H7 (cell line): ENCODE data around the gene ATP5F1B. TPM values are rescaled to one million over a fixed set of nuclear protein-coding genes. Genes with fewer than 3 reads are reported as not detected.
A peak's percentile ranks its signal among the peaks of the same experiment; 100 is the strongest.

Source experiments
- DNase-seq: peaks from one replicate; pipeline ENCODE4 v3.0.0; 2012
- H3K27me3 ChIP-seq: 2 replicates; pipeline ENCODE4 v1.6.0; 2011; ENCODE audit warnings: mild to moderate bottlenecking, low read length; ENCODE audit not compliant: control insufficient read depth, insufficient read depth
- H3K36me3 ChIP-seq: replicated peaks from 2 replicates; pipeline ENCODE4 v1.5.1; 2011; ENCODE audit warnings: low read length; ENCODE audit not compliant: control insufficient read depth, insufficient read depth
- H3K4me3 ChIP-seq: 2 replicates; pipeline ENCODE4 v1.5.1; 2011; ENCODE audit warnings: low read depth, mild to moderate bottlenecking, control low read depth, low read length, moderate library complexity; ENCODE audit not compliant: insufficient read depth
- total RNA-seq: library from RNA; depleted of rRNA; stranded (reverse); fragments of >200 nt; shearing (Covaris generic); gene quantifications from 2 replicates; pipeline ENCODE4 v1.2.3, GENCODE V29; 2014

Gene ATP5F1B
- total RNA-seq, 1 experiment from 2014 or later, result 1,061 TPM

GRCh38 chr12:56634837-56635791 lies 10.7 kb downstream of the ATP5F1B start:
- Histone ChIP-seq H3K36me3 (peaks cover 17% of the 10 kb centered on the region), H3K27me3 (no peaks in the 10 kb centered on the region), H3K4me3 (peak overlapping the region; percentile 87)
- peak; percentile 89 for DNase-seq

- Histone ChIP-seq H3K27me3 (no peaks in the 10 kb centered on the region), H3K36me3 (peaks cover 11% of the 10 kb centered on the region), H3K4me3 (peak overlapping the region; percentile 87)
- peak; percentile 91 for DNase-seq
Measured at GRCh38 chr12:56634242-56634836, 11.4 kb downstream of the ATP5F1B start.

DNA sequence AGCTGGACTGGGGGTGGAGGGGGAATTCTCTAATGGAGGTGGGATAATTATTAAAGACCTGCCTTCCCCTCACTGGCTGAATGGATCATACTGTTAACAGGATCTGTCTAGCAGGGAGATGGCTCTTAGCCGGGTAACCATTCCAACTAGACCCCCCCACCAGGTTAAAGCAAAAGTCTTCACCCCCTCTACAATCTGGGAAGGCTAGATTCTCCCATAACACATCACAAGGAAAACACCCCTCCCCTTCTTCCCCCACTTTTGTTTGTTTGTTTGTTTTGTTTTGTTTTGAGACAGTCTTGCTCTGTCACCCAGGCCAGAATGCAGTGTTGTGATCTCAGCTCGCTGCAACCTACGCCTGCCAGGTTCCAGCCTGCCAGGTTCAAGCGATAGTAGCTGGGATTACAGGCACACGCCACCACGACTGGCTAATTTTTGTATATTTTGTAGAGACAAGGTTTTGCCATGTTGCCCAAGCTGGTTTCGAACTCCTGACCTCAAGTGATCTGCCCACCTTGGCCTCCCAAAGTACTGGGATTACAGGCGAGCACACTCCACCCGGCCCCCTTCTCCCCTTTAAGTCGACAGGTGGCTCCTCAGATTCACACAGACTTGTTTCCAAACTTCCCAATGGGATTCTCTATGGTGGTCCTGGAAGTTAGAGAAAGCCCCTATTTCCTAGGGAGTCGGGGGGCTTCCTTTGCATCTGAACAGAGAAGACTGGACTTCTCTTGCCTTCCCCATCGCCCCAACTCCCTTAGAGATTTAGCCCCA lies 12.1 kb downstream of the ATP5F1B start:
- H3K27me3 ChIP-seq, result no peaks in the 10 kb centered on the region
- DNase-seq, result no peak

DNA sequence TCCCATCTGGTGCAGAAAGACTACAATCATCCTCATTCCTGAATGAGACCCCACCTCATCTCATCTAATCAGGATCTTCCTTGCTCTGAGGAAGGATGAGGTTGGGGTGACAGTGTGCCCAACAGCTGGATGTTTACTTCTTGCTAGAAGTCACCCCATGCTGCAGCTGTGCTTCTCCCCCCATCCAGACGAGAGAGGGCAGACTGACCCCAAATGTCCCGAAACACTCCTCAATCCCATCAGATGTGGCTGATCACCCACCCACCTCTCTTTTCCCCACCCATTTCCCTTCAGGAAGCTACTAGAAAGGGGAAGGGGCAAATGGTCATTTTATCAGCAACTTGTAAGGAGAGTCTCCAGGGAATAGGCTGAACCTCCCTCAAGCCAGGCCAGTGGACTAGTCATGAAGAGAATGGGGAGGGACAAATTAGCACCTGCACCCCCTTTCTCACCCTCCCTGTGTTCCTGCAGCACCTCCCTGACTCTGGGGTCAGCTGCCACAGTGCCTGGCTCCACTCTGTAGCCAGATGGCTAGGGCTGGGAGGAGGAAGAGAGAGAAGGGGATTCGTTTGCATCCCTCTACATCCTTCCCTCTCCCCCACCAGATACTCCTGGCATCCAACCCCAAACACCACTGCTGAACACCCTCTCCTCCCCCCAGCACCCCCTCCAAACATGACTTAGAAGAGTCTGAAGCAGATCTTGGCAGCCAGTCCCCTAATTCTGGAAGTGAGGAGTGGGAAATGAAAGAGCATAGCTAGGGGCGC lies 12.9 kb downstream of the ATP5F1B start:
- H3K4me3 ChIP-seq, result no peak overlapping the region

More for the DNA sequence above, 12.1 kb downstream of the ATP5F1B start:
- Histone ChIP-seq H3K4me3 (peak overlapping the region; percentile 87), H3K36me3 (peaks cover 6% of the 10 kb centered on the region)

DNA sequence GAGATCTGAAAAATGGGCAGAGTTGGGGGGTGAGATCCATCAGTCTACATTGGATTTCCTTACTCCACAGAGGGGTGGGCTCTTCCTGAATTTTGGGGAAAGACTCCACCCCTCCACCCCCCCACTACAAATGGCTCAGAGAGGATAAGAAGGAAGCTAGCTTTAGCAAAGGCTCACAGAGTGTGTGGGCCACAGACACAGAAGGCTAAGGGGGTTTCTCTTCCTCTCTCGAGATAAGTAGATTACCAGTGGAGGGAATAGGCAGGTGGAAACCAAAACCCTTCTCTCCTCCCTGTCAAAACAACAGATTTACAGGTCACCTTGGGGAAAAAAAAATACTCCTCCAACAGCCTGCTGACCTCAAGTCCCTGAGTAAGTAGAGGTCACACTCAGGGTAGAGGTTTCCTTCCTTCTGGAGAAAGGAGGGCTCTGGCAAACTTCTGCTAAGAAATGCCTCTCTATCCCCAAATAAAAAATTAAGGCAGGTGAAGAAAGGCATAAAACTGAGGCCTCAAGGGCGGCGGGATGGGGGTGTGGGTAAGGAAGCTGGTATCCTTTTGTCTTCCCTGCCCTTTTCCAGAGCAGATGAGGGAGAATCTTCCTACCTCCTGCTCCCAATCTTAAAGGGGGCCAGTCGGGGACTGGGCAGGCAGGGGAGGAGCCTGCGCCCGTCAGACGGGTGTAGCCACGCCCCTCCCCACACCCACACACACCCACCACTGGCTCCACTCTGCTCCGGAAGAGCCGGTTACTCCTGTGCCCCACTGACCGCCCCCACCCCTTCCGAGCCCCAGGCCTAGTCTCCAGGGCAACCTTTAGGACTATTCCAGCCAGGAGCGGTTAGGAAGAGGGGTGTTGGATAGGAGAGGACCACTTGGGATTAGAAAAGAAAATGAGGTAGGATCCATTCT lies 13.7 kb downstream of the ATP5F1B start:
- peak; percentile 92 for DNase-seq
- Histone ChIP-seq H3K4me3 (no peak overlapping the region), H3K36me3 (no peaks in the 10 kb centered on the region), H3K27me3 (no peaks in the 10 kb centered on the region)

More for the DNA sequence above, 12.9 kb downstream of the ATP5F1B start:
- H3K36me3 ChIP-seq, result no peaks in the 10 kb centered on the region; the same call in 1 of the 2 replicates
- peak; percentile 40 for DNase-seq
- no peaks in the 10 kb centered on the region for H3K27me3 ChIP-seq

GRCh38 chr12:56630180-56630632 lies 15.6 kb downstream of the ATP5F1B start, which contains the start of gene BAZ2A:
Gene BAZ2A, minus strand, starts transcription at chr12:56630326. Its CDS starts 12,796 bp downstream, at chr12:56617530.
- Histone ChIP-seq H3K36me3 (no peaks in the 10 kb centered on the region; the same call in 1 of the 2 replicates), H3K4me3 (peak within 1 kb of the TSS; percentile 87), H3K27me3 (no peaks in the 10 kb centered on the region)
- peak; percentile 98 for DNase-seq

GRCh38 chr12:56629459-56630179 lies 16.2 kb downstream of the ATP5F1B start:
- H3K27me3 ChIP-seq, result no peaks in the 10 kb centered on the region
- H3K36me3 ChIP-seq, result no peaks in the 10 kb centered on the region; the same call in 1 of the 2 replicates
- peak overlapping the region; percentile 87 for H3K4me3 ChIP-seq
- DNase-seq, result no peak

- DNase-seq, result peak; percentile 67
- no peaks in the 10 kb centered on the region; the same call in 1 of the 2 replicates for H3K36me3 ChIP-seq
- no peaks in the 10 kb centered on the region for H3K27me3 ChIP-seq
- peak overlapping the region; percentile 87 for H3K4me3 ChIP-seq
Measured at GRCh38 chr12:56628671-56629458, 16.9 kb downstream of the ATP5F1B start.

GRCh38 chr12:56626701-56627100 lies 19.1 kb downstream of the ATP5F1B start:
- H3K36me3 ChIP-seq, result no peaks in the 10 kb centered on the region; the same call in 1 of the 2 replicates
- no peaks in the 10 kb centered on the region for H3K27me3 ChIP-seq
- no peak for DNase-seq
- no peak overlapping the region for H3K4me3 ChIP-seq

GRCh38 chr12:56622535-56622934 lies 23.2 kb downstream of the ATP5F1B start:
- no peak overlapping the region for H3K4me3 ChIP-seq
- H3K36me3 ChIP-seq, result peaks cover under 1% of the 10 kb centered on the region
- no peaks in the 10 kb centered on the region for H3K27me3 ChIP-seq
- DNase-seq, result no peak

DNA sequence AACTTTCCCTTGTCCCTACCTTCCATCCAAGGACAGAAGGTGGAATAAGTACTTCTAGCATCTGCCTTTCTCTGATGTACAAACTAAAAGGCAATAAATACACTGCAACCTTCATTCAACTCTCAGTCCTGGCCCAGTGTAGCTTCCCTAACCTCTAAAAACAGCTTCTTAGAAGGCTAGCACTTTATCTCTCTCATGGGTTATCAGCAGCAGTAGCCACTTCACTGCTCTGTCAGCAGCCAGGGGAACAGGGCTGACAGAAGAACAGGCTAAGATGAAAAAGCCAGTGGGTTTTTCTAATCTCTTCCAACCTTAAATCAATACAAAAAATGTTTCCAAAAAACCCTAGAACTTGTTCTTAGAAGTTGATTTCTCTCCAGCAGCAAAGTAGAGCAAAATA lies 28.9 kb downstream of the ATP5F1B start:
- no peak overlapping the region for H3K4me3 ChIP-seq
- H3K36me3 ChIP-seq, result peaks cover 41% of the 10 kb centered on the region
- H3K27me3 ChIP-seq, result no peaks in the 10 kb centered on the region
- DNase-seq, result no peak

DNA sequence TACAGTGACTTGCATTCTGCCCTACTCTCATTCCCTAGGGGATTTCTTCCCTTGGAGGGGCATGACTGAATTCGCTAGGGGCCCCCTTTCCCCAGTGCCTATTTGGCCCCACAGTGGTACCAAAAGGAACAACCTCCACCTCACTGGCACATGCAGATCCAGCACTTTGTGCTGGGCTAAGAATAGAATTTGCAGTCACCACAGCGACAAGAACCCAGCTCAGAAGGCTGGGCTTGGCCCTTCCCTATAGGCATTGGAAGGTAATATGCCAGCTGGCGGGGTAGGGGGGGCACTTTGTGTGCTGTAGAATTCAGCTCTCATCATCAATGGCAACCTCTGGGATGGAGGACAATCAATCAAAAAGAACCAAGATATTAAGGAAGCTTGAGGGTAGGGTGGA lies 29.5 kb downstream of the ATP5F1B start:
- no peak for DNase-seq
- peaks cover 48% of the 10 kb centered on the region for H3K36me3 ChIP-seq
- no peaks in the 10 kb centered on the region for H3K27me3 ChIP-seq
- H3K4me3 ChIP-seq, result no peak overlapping the region
